GM12872 (cell line): ENCODE results near the gene CLDN7.
A peak's percentile ranks its signal among the peaks of the same experiment; 100 is the strongest.

ENCODE experiments used
- CTCF ChIP-seq: IDR thresholded peaks from 3 replicates; pipeline ENCODE4 v1.5.1; 2011; ENCODE audit warnings: low read depth, mild to moderate bottlenecking, low read length, moderate library complexity; ENCODE audit not compliant: insufficient read depth

Gene CLDN7

GRCh38 chr17:7222093-7222971 lies 39.9 kb downstream of the CLDN7 start:
- no peak for TF ChIP-seq CTCF

GRCh38 chr17:7221278-7222092 lies 40.8 kb downstream of the CLDN7 start:
- no peak for TF ChIP-seq CTCF

GRCh38 chr17:7220593-7221277 lies 41.5 kb downstream of the CLDN7 start:
- peak; percentile 70 for TF ChIP-seq CTCF

GRCh38 chr17:7219812-7220592 lies 42.3 kb downstream of the CLDN7 start, which contains the start of the genes ACADVL and DLG4:
TSS of gene ACADVL (plus strand) at chr17:7219938. CDS start at chr17:7219985, 47 bp downstream.
TSS of gene DLG4 (minus strand) at chr17:7219836.
- no peak for TF ChIP-seq CTCF

GRCh38 chr17:7219229-7219811 lies 43.0 kb downstream of the CLDN7 start:
- TF ChIP-seq CTCF: no peak

GRCh38 chr17:7218758-7219157 lies 43.5 kb downstream of the CLDN7 start:
- TF ChIP-seq CTCF: no peak
